ENCODE results near the gene CEACAM19. TPM values are rescaled to one million over a fixed set of nuclear protein-coding genes. Genes with fewer than 3 reads are reported as not detected.
A peak's percentile ranks its signal among the peaks of the same experiment; 100 is the strongest.

The CEACAM19 gene
- polyA plus RNA-seq, 2 of the 4 experiments (the other 2 are of a cell fraction): 7.2 to 8.2 TPM

DNA sequence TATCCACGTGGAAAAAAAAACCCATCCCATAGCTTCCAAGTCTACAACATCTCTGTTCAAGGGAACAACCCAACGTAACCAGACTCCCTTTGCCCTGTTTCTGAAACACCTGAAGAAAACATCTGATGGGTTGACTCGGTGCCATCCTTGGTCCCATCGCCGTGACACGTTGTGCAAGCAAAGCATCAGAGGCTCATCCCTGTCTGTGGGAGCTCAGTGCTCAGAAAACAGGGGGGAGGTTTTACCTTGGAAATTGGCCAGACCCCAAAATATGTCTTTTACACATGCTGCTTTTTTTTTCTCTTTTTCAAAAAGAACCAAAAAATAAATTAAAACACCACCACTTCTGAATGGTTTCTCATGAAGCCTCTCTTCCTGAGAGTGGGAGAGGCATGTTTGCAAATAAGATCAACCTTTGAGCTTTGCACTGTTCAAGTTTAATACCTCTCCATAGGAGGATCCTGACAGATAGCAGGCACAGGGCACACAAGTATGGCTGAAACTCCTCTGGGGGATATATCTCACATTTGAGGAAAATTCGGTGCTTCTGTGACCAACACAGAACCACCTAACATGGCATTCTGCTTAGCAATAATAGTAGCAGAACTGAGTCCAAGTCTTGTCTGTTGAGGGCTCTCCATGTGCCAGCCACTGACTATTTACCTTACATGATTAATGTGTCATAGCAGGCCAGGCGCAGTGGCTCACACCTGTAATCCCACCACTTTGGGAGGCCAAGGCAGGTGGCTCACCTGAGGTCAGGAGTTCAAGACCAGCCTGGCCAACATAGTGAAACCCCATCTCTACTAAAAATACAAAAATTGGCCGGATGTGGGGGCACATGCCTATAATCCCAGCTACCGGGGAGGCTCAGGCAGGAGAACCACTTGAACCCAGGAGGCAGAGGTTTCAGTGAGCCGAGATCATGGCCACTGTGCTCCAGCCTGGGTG is 34.6 kb upstream of the CEACAM19 start:
- POLR2A ChIA-PET: no interaction called here

DNA sequence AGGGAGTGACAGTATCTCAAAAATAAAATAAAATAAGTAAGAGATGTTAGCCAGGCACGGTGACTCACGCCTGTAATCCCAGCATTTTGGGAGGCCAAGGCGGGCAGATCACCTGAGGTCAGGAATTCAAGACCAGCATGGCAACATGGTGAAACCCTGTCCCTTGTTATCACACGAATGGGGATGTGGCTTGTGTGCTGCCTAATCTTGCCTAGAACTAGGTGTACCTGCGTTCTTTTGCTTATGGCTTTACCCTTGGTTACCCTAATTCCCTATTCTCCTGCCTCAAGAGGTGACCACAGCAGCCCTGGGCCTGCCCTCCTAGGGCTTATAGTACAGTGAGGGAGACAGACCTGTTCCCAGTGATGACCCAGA is 33.9 kb upstream of the CEACAM19 start:
- 90% methylated on average over 5 of the region's 5 CpGs for WGBS (ENCODE audit: missing lambda C conversion rate)
- H3K27ac ChIP-seq: peak overlapping the region; percentile 84 to 97
- H3K9me3 ChIP-seq: peaks cover 4% of the 10 kb centered on the region; the same call in 1 of the 3 replicates
- TF ChIP-seq, protein P1, sequence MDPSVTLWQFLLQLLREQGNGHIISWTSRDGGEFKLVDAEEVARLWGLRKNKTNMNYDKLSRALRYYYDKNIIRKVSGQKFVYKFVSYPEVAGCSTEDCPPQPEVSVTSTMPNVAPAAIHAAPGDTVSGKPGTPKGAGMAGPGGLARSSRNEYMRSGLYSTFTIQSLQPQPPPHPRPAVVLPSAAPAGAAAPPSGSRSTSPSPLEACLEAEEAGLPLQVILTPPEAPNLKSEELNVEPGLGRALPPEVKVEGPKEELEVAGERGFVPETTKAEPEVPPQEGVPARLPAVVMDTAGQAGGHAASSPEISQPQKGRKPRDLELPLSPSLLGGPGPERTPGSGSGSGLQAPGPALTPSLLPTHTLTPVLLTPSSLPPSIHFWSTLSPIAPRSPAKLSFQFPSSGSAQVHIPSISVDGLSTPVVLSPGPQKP (IDR thresholded peaks at IDR 0.05; ENCODE audit: low read depth, low read length): no peak
- TF ChIP-seq SREBF2 (IDR thresholded peaks at IDR 0.05) (no peak), ESRRA (IDR thresholded peaks at IDR 0.05; ENCODE audit: borderline replicate concordance, low read length) (no peak), EP300 (IDR thresholded peaks at IDR 0.05) (no peak), SMC3 (IDR thresholded peaks at IDR 0.05) (no peak), MAZ (IDR thresholded peaks at IDR 0.05; ENCODE audit: borderline replicate concordance, low read depth, low read length) (no peak), HOXB5 (CRISPR knock-in tag; IDR thresholded peaks at IDR 0.05) (no peak), MAFK (IDR thresholded peaks at IDR 0.05; ENCODE audit: partially characterized antibody) (no peak), CEBPB (IDR thresholded peaks at IDR 0.05) (no peak), KDM1A (IDR thresholded peaks at IDR 0.05; ENCODE audit: low read depth) (no peak), EHF (CRISPR knock-in tag; IDR thresholded peaks at IDR 0.05) (no peak), CHD2 (IDR thresholded peaks at IDR 0.05; ENCODE audit: low read length, partially characterized antibody) (no peak), ZNF302 (CRISPR knock-in tag; IDR thresholded peaks at IDR 0.05) (no peak), HOXB13 (CRISPR knock-in tag; IDR thresholded peaks at IDR 0.05; ENCODE audit: low read depth) (no peak)
- TF ChIP-seq, protein P2, sequence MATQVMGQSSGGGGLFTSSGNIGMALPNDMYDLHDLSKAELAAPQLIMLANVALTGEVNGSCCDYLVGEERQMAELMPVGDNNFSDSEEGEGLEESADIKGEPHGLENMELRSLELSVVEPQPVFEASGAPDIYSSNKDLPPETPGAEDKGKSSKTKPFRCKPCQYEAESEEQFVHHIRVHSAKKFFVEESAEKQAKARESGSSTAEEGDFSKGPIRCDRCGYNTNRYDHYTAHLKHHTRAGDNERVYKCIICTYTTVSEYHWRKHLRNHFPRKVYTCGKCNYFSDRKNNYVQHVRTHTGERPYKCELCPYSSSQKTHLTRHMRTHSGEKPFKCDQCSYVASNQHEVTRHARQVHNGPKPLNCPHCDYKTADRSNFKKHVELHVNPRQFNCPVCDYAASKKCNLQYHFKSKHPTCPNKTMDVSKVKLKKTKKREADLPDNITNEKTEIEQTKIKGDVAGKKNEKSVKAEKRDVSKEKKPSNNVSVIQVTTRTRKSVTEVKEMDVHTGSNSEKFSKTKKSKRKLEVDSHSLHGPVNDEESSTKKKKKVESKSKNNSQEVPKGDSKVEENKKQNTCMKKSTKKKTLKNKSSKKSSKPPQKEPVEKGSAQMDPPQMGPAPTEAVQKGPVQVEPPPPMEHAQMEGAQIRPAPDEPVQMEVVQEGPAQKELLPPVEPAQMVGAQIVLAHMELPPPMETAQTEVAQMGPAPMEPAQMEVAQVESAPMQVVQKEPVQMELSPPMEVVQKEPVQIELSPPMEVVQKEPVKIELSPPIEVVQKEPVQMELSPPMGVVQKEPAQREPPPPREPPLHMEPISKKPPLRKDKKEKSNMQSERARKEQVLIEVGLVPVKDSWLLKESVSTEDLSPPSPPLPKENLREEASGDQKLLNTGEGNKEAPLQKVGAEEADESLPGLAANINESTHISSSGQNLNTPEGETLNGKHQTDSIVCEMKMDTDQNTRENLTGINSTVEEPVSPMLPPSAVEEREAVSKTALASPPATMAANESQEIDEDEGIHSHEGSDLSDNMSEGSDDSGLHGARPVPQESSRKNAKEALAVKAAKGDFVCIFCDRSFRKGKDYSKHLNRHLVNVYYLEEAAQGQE (IDR thresholded peaks at IDR 0.05): no peak
- TF ChIP-seq, protein P3, sequence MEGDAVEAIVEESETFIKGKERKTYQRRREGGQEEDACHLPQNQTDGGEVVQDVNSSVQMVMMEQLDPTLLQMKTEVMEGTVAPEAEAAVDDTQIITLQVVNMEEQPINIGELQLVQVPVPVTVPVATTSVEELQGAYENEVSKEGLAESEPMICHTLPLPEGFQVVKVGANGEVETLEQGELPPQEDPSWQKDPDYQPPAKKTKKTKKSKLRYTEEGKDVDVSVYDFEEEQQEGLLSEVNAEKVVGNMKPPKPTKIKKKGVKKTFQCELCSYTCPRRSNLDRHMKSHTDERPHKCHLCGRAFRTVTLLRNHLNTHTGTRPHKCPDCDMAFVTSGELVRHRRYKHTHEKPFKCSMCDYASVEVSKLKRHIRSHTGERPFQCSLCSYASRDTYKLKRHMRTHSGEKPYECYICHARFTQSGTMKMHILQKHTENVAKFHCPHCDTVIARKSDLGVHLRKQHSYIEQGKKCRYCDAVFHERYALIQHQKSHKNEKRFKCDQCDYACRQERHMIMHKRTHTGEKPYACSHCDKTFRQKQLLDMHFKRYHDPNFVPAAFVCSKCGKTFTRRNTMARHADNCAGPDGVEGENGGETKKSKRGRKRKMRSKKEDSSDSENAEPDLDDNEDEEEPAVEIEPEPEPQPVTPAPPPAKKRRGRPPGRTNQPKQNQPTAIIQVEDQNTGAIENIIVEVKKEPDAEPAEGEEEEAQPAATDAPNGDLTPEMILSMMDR (IDR thresholded peaks at IDR 0.05): no peak
- DNase-seq (ENCODE audit: low read depth in 1 of 2, low spot score in 1 of 2): no peak
- ChIA-PET CTCF (interaction anchor here (1.4 to 3.2 kb wide), 4 partner anchors 17 to 60 kb away, joined by 3 to 15 read pairs (median 10); no protein-coding TSS in a partner anchor), POLR2A (no interaction called here)
- peak overlapping the region; percentile 29; the same call in 1 of the 3 replicates for H3K4me2 ChIP-seq
- FAIRE-seq: no peak
- ATAC-seq: no peak
- H3K4me1 ChIP-seq: peaks cover 69% of the 10 kb centered on the region
- no peak overlapping the region for H3K4me3 ChIP-seq

More for the DNA sequence above, 34.6 kb upstream of the CEACAM19 start:
- no peak for ATAC-seq
- Histone ChIP-seq H3K4me3 (no peak overlapping the region), H3K4me2 (peak overlapping the region; percentile 29), H3K9me3 (peaks cover 4% of the 10 kb centered on the region; the same call in 1 of the 3 replicates), H3K4me1 (peaks cover 63% of the 10 kb centered on the region), H3K27ac (peak overlapping the region; percentile 84 to 97)
- WGBS (ENCODE audit: missing lambda C conversion rate): 76% methylated on average over 11 of the region's 11 CpGs
- TF ChIP-seq CBX2 (IDR thresholded peaks at IDR 0.05; ENCODE audit: borderline replicate concordance, low read depth) (no peak), NR3C1 (IDR thresholded peaks at IDR 0.05) (no peak)
- TF ChIP-seq, protein P4, sequence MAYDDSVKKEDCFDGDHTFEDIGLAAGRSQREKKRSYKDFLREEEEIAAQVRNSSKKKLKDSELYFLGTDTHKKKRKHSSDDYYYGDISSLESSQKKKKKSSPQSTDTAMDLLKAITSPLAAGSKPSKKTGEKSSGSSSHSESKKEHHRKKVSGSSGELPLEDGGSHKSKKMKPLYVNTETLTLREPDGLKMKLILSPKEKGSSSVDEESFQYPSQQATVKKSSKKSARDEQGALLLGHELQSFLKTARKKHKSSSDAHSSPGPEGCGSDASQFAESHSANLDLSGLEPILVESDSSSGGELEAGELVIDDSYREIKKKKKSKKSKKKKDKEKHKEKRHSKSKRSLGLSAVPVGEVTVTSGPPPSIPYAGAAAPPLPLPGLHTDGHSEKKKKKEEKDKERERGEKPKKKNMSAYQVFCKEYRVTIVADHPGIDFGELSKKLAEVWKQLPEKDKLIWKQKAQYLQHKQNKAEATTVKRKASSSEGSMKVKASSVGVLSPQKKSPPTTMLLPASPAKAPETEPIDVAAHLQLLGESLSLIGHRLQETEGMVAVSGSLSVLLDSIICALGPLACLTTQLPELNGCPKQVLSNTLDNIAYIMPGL (CRISPR knock-in tag; IDR thresholded peaks at IDR 0.05; ENCODE audit: borderline replicate concordance): no peak
- FAIRE-seq: no peak
- no peak for DNase-seq (ENCODE audit: low read depth in 1 of 2, low spot score in 1 of 2)
- CTCF ChIA-PET: interaction anchor here (0.7 to 8.6 kb wide), 9 partner anchors 12 to 678 kb away, joined by 3 to 62 read pairs (median 5); no protein-coding TSS in a partner anchor

All from A549 (cell line).